Kidney tubule cell (primary cell): ENCODE results near the gene MXRA8.
"Not testable (repeated sequence)": the region's sequence is repeated elsewhere in the genome, so short reads cannot be mapped to it uniquely, and the experiment has no call there.

Source experiments
- DNase-seq: peaks from one replicate; pipeline ENCODE4 v3.0.0-alpha.2; 2018; ENCODE audit warnings: low spot score

The MXRA8 gene

DNA sequence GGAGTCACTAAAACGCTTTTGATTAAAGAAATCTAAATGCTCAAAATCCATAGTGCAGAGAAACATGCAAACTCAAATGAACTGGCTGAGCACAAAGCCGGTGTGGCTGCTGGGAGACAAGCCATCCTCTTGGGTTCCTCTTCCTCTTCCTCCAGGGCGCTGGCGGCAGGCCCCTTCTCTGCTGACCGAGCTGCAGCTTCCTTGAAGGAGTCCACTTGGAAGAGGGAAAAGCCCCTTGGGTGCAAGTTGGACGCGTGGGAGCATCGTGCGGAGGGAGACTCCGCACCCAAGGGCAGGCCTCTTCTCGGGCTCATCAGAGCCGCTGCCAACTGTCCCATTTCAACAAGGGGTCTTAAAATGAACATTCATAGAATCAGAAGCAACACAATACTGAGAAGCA lies 32.9 kb upstream of the MXRA8 start:
- DNase-seq, result no peak

DNA sequence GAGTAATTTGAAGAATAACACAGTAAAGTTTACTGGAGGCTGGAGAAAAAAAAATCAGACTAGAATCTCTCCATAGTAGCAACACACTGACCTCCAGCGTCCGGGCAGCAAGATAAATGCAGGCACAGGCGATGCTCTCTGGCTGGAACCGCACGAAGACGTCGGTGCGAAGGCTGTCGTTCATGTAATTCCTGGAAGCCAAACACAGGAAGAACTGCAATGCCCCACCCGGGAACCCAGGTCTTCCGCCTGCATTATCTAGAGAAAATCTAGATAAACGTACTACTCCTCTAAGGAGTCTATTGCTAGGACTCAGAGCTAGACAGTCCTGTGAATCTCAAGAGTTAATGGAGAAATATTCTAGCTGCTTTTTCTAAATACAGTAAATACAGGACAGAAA lies 32.3 kb upstream of the MXRA8 start:
- no peak for DNase-seq

DNA sequence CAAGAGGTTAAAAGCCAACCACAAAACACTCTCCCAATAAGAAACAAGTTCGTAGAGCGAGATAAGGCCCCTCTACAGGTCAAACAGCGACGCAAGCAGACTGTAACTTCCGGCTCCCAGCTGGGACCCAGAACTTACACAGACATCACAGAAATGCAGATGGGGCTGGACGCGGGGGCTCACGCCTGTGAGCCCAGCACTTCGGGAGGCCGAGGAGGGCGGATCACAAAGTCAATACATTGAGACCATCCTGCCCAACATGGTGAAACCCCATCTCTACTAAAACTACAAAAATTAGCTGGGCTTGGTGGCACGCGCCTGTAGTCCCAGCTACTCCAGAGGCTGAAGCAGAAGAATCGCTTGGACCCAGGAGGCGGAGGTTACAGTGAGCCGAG lies 29.7 kb upstream of the MXRA8 start:
- DNase-seq, result no peak

DNA sequence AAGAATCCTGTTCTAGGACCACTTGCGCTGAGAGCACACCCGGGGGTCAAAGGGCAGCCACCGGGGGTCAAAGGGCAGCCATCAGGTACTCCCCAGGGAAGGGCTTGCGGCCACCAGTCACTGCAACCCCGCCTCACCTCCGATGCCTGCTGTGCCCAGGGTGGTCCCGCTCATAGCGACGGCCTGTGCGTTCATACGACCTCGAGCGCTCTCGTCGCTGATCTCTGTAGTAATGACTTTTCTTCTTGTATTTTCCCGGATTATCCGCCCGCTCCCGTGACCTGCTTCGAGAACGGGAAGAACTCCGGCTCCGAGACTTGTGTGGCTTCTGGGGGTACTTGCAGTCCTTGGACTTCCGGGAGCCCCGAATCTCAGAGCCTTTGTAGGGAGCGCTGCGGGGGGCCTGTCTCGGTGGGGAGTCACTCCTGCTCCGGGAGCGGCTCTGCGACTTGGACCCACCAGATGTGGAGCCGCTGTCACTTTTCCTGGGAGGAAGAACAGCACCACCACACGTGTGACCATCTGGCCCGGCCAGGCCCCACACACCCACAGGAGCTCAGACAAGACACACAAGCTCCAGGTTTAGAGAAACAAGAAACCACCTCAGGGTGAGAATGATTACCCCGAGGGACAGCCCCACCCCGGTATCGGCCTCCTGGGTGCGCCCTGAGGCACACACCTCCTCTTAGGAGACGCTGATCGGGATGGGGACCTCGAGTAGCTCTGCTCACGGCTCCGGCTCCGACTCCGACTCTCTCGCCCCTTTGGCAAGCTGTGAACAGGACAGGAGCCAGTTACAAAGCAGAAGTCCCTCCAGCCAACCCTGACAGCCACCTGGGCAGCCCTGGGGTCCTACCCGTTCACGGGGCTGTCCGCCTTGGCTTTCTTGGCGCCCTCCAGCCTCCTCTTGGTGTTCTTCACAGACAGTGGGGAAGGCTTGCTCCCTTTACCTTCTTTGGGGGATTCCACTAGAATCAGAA lies 29.0 kb upstream of the MXRA8 start:
- no peak for DNase-seq

DNA sequence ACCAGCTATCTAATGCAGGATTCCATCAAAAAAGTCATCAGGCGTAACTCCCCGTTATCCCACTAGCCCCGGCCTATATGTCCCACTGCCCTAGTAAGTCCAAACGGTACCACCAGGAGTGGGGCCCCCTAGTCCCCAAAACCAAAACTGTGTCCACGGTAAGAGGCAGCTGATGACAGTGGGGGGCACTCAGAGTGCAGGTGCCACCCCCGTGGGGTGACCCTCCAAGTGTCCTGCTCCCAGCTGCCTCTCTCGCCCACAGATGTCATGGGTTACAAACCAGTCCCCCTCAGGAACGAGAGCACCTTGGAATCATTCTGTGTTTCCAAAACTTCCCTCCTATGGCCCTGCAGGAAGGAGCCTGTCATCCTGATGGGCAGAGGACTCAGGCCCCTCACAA lies 27.6 kb upstream of the MXRA8 start:
- DNase-seq, result no peak

DNA sequence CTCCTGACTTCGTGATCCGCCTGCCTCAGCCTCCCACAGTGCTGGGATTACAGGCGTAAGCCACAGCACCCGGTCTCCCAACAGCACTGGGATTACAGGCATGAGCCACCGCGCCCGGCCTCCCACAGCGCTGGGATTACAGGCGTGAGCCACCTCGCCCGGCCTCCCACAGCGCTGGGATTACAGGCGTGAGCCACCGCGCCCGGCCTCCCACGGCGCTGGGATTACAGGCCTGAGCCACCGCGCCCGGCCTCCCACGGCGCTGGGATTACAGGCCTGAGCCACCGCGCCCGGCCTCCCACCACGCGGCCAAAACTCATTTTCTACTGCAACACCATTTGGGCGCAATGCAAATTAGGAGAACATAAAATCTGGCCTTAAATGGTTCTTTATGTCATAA lies 27.0 kb upstream of the MXRA8 start:
- DNase-seq, result not testable (repeated sequence)

DNA sequence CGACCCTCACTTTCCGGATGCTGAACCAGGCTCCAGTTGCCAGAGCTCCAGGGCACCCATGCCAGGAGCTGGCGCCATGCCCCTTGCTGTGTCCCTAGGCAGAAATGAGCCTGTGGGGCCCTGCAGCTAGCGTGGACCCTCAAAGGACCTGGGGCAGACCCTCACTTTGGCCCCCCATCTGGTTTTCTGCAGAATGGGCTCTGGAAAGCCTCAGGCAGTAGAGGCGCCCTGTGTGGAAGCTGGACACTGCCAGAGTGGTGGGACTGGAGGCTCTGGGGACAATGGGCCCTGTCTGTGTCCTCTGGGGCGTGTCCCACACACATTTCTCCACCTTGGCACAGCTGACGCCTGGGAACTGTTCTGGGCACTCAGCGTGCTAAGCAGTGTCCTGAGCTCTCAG lies 22.9 kb upstream of the MXRA8 start:
- no peak for DNase-seq

DNA sequence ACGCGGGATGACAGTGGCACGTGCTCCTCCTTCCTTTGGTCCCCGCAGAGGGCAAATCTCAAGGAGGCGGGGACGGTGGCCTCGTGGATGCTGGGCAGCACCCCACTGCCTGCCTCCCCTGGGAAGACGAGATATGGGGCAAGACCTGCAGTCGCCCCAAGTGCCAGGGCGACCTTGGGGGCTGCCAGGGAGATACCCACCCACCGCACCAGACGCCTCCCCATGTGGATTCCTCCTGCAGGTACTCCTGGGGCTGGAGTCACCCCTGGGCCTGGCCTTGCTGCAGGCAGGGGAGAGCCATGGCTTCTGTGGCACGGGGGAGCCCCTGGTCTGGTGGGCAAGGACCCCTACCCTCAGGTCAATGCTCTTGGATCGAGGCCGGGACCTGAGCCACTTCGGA lies 22.5 kb upstream of the MXRA8 start:
- no peak for DNase-seq

DNA sequence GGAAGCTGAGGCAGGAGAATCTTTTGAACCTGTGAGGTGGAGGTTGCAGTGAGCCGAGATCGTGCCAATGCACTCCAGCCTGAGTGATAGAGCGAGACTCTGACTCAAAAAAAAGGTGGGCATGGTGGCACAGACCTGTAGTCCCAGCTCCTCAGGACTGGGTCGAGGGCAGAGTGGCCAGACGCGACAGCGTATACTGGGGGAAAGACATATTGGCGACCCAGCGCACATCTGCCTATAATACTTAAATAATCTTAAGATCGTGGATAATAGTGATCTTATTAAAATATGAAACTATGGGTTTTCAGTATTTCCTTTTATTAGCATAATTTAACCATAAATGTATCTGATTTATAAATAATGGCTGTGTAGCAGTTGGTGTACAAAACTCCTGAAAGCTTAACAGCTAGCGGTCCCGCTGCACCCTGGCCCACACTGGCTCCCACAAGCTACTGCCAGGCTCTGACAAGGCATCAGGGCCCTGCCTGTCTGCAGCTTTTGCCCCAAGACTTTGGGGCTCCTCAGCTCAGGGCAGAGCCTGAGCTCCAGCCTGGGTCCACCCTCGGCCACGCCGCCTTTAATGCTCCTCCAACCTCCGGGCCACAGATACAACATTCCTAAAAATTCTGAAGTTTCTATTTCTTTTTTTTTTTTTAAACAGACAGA lies 19.3 kb upstream of the MXRA8 start:
- no peak for DNase-seq

DNA sequence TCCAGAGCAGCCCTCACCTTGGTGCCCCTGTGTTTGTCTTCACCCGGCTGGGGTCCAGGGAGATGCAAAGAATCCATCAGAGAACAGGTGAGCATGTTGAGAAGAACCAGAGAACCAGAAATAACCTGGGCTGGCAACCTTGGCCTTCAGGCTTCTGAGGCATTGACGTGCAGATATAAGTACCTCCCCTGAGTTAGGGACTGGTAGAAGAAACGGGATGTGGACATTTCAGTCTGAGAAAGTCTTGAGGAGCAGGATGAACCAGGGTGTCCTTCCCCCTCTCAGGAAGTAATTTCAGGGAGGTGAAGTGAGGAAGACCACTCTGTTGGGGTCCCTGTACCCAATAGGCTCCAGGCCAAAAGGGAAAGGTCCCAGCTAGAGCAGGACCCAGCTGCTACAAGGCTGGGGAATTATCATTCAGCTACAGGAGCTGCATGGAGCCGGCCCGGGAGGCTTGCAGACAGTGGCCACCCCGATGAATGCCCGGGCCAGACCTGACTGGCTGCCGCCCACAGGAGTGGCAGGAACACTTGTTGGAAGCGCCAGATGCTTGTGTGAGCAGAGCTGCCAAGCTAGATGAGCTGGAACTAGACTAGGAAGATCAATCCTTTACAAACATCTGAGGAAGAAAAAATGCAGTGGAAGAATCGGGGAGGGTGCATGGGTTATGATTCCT lies 18.3 kb upstream of the MXRA8 start:
- DNase-seq, result no peak

DNA sequence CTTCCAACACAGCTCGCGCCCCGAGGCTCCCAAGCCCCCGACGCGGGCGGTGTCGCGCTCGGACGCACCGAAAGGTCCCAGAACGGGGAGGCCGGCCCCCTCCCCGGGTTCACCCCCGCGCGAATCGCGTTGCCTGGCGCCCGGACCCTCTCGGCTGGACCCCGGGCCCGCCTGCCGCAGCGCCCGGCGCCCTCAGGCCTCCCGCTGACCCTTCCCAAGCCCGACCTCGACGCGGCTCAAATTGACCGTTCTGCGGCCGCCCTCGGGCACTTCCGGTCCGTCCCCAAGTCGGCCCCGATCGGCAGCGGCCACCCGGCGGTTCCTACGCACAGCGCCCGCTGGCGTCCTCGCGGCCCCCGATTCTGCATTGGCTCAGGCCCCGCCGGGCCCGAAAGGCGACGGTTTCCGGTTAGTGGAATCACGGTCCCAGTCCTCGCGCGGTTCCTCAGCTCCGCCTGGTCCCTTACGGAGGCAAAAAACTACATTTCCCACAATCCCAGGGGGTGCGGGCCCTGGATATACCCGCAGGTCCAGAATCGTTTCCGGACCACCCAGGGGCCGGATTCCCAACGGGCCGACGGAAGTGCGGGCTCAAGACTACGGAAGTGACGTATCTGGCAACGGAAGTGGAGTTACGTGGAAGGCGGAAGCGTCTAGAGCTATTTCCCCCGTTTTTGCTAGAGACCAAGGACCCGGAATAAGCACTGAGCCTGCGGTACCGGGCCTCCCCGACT lies 16.7 kb upstream of the MXRA8 start, which contains the start of gene AURKAIP1:
Gene AURKAIP1 (minus strand): TSS at position 279 of the 734 bp plus-strand sequence. CDS start 451 bp downstream, outside the sequence.
- DNase-seq, result peak; percentile 100

DNA sequence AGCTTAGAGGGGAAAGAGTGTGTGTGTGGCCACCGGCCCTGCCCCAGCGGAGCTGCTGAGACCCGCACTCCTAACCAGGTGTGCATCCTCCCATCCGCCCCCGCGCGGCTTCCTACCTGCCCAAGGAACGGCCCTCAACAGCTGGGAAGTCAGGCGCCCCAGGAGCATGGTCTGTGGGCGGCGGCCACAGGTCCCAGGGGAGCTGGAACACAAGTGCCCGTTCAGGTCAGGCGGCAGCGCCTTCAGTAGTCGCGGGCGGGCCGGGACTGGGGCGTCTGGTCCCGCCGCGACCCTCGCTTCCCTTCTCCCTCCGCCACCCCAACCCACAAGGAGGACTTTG lies 16.2 kb upstream of the MXRA8 start:
- DNase-seq, result no peak

DNA sequence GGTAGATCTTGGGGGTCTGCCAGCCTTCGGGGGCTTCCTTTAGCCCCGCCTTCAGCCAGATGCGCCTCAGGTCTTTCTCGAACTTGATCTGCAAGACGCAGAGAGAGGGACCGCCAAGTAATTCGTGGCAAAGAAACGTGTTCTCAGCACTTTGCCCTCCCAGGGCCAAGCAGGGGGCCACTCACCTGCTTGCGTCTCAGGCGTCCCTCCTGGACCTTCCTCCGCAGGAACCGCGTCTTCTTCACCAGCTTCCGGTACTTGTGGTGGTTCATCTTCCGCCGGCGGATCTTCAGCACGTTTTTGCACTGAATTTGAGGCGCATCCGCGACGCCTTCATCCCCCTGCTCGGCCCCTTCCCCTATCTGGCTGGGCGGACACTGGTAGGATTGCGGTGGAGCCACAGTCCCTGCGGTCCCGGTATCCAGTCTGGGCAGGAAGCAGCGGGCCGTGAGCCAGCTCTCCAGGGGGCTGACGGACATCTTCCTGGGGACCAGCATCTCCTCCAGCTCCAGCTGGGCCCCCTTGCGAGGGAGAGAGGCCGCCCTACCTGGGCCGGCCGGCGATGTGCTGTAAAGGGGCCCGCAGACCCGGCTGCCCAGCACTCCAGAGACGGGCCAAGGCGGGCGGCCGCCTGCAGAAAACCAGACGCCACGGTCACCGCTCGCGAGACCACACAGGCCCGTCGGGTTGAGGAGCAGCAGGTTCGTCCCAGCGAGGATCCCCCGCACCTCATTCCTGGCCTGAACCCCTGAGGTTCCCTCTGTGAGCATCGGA lies 15.6 kb upstream of the MXRA8 start:
- no peak for DNase-seq

DNA sequence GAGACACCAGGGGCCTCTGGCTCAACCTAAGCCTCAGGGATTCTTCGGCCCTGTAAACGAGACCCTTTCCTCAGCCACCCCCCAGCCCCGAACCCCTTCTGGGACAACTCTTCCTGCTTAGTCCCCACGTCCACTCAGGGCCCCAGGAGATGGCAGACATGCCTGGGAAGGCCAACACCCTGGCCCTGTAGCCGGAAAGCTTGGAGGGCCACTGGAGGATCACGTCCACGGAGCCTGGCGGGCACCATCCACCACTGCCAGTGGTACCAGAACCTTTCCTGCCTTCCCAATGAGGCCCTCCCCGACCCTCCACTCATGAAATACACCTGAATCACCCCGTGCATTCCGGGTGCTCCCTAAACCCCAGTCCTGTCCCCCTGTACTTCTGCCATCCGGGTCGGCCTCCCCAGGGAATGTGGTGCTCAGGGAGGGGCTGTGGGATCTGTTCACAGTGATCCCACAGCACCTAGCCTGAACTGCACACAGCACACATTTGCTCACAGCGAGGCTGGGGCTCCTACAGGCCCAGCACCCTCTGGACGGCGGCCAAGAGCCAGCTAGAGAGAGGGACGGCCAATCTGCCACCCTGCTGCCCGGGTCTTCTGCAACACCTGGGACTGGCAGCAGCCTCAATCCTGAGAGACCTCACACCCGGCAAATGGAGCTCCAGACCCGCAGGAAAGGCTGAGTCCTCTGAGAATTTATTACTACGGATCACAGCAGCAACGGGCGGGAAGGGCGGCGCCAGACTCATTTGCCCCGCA lies 14.9 kb upstream of the MXRA8 start:
- DNase-seq, result no peak

DNA sequence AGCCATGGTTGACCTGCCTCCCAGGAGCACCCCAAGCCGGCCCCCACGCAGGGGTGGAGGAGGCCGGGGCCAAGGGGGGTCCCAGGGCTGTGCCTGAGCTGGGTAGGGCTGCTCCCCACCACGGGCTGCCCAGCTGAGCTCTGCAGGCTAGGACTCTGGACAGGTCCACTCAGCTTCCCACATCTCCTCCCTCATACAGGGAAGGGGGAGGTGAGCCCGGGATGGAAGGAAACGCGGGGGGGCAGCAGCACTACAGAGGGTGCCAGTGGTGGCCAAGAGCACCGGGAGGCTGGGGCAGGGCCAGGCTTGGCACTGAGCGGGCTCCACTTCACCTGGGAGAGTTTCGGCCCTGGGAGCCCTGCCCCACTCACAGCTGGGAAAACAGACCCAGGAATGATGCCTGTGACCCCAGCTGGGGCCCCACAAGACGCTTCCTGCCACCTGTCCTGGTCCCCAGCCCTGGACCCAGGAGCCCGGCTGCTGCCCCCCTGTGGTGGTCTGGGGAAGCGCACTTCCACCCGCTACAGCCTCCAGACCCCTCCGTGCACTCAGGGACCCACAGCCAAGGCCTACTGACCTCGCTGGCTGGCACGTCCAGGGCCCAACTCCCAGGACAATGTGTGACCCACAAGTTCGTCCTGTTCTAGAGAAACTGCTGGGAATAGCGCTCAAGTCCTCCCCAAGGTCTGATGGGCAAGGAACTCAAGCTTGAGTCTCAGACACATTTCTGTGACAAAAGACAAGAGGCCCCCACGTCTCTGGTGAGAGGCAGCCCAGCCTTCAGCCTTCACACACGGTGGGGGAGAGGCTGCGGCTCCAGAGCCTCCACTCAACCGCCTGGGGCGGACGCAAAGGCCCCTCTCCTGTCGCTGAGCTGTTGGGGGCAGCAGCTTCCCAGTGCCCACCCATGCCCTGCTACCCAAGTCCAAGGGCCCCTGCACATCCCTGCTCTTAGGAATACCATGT lies 13.7 kb upstream of the MXRA8 start:
- DNase-seq, result peak; percentile 69

DNA sequence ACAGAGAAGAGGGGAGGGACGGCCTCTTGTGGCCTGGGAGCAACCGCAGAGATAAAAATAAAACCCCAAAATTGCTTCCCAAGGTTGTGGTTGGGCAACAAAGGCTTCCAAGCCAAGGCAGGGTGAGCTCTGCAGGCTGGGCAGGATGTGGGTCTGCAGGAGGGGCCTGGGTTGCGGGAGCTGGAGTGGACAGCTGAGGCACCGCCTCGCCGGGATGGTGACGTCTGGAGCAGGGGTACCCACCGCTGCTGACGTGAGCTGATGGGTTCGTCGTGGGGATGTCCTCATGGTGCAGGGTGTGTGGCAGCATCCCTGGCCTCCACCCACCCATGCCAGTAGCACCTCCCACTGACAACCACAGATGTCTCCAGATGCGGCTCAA lies 13.0 kb upstream of the MXRA8 start:
- DNase-seq, result no peak

DNA sequence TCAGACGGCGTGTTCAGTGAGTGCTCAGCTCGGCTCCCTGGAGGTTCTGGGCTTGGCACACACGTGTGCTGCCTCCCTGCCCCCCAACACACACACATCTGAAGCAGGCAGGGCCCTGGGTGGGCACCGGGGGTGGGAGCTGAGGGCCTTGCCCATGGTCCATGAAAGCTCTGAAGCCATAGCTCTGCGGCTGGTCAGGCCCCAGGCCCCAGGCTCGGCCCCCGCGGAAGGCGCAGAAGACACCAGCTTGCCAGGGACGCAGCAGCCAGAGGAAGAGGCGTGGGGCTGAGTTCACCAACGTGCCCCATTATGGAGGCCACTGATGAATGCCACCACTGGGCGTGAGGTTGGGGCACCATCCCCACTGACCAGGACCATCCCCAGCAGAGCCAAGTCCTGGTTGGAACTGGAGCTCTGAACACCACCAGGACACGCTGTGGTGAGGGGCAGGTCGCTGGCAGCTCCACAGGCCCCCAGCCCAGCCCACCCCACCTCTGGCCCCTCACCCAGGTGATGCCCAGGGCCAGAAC lies 12.5 kb upstream of the MXRA8 start:
- no peak for DNase-seq

DNA sequence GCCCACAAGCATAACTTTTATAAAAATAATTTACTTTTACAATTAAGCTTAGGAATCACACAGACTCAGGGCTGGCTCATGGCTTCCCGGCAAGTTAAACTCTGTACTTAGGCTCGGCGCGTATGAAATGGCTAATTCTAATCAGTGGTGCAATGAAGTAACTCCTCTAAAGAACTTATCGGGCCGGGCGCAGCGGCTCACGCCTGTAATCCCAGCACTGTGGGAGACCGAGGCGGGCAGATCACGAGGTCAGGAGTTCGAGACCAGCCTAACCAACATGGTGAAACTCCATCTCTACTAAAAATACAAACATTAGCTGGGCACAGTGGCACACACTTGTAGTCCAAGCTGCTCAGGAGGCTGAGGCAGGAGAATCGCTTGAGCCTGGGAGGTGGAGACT lies 11.7 kb upstream of the MXRA8 start:
- not testable (repeated sequence) for DNase-seq

DNA sequence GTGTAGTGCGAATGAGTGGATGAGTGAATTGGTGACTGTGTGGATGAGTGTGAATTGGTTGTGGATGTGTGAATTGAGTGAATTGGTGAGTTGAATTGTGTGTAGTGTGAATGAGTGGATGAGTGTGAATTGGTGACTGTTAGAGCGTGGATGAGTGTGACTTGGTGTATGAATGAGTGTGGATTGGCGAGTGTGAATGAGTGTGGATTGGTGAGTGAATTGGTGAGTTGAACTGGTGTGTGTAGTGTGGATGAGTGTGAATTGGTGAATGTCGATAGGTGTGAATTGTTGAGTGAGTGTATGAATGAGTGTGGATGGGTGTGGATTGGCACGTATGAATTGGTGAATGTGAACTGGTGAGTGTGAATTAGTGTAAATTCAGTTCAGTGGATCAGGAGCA lies 9.0 kb upstream of the MXRA8 start:
- no peak for DNase-seq
